ENCODE results near the gene HOXD11. TPM values are rescaled to one million over a fixed set of nuclear protein-coding genes. Genes with fewer than 3 reads are reported as not detected.

HOXD11 gene
- total and polyA plus RNA-seq, 2 experiments from 2014 or later, result not detected

DNA sequence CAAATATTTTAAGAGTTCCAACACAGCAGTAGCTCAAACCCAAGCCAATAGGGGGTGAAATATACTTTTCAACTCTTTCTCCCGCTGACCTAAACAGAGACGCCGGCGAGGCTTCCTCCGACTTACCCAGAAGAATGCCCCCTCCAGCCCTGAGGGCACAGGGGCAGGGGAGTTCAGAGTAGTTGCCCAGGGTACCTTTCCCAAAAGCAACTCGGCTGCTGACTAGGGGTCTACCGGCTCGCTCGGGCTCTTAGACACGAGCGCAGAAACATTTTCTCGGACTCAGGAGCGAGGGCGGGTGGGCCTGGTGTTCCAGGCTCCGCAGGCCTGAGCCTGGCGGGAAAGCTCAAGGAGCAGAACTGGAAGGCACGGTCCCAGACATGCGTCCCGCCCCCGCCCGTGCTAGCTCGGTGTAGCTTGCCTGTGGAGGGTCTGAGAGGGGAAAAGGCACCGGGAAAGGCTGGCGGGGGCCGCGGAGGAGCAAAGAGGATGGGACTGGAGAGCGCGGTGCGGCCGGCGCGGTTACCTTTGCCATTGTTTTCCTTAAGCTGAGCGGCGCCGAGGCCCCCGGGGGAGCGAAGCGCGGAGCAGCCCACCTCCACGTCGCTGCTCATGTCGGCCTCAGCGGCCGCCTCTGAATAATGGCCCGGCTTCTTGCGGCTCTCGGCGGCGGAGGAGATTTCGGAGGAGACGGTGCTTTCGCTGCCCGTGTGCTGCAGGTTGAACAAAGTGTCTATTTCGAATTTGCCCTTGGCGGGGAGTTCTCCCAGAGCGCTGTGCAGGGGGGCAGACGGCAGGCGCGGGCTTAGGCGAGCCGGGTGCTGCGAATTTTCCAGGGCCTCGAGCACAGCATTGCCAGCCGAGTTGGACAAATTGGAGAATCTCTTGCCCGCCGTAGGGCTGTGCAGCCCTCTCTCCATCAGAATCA lies 24.0 kb upstream of the HOXD11 start:
- Histone ChIP-seq H3K4me1 (ENCODE audit: low read depth) (peaks cover 11% of the 10 kb centered on the region), H3K27ac (no peak overlapping the region), H3K9me3 (ENCODE audit: low read depth) (no peaks in the 10 kb centered on the region), H3K36me3 (no peaks in the 10 kb centered on the region), H3K27me3 (peaks cover 100% of the 10 kb centered on the region), H3K4me3 (peak overlapping the region; percentile 11)
- TF ChIP-seq, protein P1, sequence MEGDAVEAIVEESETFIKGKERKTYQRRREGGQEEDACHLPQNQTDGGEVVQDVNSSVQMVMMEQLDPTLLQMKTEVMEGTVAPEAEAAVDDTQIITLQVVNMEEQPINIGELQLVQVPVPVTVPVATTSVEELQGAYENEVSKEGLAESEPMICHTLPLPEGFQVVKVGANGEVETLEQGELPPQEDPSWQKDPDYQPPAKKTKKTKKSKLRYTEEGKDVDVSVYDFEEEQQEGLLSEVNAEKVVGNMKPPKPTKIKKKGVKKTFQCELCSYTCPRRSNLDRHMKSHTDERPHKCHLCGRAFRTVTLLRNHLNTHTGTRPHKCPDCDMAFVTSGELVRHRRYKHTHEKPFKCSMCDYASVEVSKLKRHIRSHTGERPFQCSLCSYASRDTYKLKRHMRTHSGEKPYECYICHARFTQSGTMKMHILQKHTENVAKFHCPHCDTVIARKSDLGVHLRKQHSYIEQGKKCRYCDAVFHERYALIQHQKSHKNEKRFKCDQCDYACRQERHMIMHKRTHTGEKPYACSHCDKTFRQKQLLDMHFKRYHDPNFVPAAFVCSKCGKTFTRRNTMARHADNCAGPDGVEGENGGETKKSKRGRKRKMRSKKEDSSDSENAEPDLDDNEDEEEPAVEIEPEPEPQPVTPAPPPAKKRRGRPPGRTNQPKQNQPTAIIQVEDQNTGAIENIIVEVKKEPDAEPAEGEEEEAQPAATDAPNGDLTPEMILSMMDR (IDR thresholded peaks at IDR 0.05; ENCODE audit: low read depth, low read length), result no peak
- DNase-seq (ENCODE audit: low read depth in 1 of 2, low spot score in 1 of 2), result peak in 1 of 2 donors; percentile 47

DNA sequence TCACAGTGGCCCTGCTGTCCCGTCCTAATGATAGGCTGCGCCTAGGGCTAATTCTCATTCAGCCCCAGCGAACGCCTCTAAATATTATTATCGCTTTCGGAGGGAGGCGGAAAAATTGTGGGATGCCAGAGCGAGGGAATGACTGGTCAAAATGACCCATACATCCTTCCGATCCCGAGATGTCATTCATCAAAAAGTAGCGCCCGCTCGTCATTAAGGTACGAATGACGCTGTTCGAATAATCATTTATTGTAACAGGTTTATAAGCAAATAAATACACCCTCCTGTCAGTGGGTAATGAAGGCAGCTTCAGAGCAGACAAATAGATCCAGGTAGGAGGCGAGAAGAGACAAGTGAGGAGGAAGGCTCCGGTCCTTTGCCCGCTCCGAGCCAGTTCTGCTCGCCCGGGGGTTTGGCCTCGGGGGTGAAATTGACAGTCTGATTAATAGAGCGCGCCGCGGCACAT lies 23.3 kb upstream of the HOXD11 start, which contains the start of gene EVX2:
Gene EVX2 (minus strand): TSS at position 167 of the 466 bp plus-strand sequence. CDS start 186 bp downstream, outside the sequence.
- Histone ChIP-seq H3K4me1 (ENCODE audit: low read depth) (peaks cover 8% of the 10 kb centered on the region), H3K4me3 (peak within 1 kb of the TSS; percentile 11), H3K36me3 (no peaks in the 10 kb centered on the region), H3K9me3 (ENCODE audit: low read depth) (no peaks in the 10 kb centered on the region), H3K27me3 (peaks cover 100% of the 10 kb centered on the region), H3K27ac (no peak within 1 kb of the TSS)
- TF ChIP-seq, protein P1 (IDR thresholded peaks at IDR 0.05; ENCODE audit: low read depth, low read length), result no peak
- DNase-seq (ENCODE audit: low read depth in 1 of 2, low spot score in 1 of 2), result no peak

DNA sequence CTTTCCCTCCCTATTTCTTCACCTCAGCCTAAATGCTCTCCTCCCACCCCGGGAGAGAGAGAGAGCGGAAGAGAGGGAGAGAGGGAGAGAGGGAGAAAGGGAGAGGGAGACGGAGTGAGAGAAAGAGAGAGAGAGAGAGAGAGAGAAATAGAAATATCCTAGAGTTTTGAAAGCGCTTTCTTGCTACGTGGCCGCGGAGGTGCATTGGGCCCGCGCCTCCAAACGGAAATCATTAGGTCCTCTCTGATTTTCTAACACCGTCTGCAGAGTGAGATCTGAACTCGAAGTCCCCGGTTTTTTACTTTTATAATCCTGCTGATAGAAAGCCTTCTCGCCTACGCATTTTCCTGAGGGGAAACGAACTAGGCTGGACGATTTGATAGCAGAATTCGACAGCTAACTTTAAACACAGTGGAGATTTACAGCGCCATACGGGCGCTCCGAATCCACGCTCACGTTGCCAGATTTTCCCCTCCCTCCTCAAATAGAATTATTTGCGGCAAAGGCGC lies 22.4 kb upstream of the HOXD11 start:
- TF ChIP-seq, protein P1 (IDR thresholded peaks at IDR 0.05; ENCODE audit: low read depth, low read length), result no peak
- H3K27ac ChIP-seq, result no peak overlapping the region
- DNase-seq (ENCODE audit: low read depth in 1 of 2, low spot score in 1 of 2), result no peak
- H3K4me1 ChIP-seq (ENCODE audit: low read depth), result peaks cover 8% of the 10 kb centered on the region
- no peak overlapping the region for H3K4me3 ChIP-seq
- peaks cover 100% of the 10 kb centered on the region for H3K27me3 ChIP-seq
- H3K36me3 ChIP-seq, result no peaks in the 10 kb centered on the region
- no peaks in the 10 kb centered on the region for H3K9me3 ChIP-seq (ENCODE audit: low read depth)

DNA sequence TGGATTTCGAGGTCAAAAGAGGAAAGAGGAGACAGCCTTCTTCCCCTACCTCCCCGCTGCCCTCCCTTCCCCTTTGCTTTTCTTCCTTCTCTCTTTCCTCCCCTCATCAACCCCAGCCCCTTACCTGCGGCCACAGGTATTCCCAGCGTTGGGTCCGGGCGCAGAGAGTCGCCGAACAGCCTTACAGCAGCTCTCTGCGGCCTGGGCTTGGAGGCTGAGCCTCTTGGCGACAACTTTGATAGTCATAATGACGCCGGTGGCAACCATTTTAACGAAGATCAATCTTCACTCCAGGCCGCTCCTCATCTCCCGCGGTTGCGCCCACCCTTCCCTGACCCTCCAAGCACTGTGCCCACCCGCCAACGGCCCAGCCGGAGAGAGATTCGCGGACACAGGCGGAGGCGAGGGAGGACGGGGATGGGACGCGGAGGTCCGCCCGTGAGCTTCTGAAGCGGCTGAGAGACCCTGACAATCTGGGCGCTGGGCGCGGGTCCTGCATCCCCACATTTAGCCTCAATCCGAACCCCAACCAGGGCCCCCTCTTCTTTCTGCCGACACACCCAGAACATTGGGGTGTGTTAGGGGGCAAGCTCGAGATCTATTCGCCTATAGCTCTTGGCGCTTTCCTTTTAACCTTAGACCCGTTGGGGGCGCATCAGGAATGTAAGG lies 21.8 kb upstream of the HOXD11 start:
- Histone ChIP-seq H3K4me3 (peak overlapping the region; percentile 25), H3K36me3 (no peaks in the 10 kb centered on the region), H3K27me3 (peaks cover 100% of the 10 kb centered on the region), H3K9me3 (ENCODE audit: low read depth) (no peaks in the 10 kb centered on the region), H3K27ac (no peak overlapping the region), H3K4me1 (ENCODE audit: low read depth) (peaks cover 8% of the 10 kb centered on the region)
- no peak for DNase-seq (ENCODE audit: low read depth in 1 of 2, low spot score in 1 of 2)
- TF ChIP-seq, protein P1 (IDR thresholded peaks at IDR 0.05; ENCODE audit: low read depth, low read length), result no peak

Measured in cardiac muscle cell (in vitro differentiated cells and primary cell).